Measurements from ENCODE around the gene TMA7B.

GRCh38 chr22:39946126-39946502 lies 14.1 kb upstream of the TMA7B start:
- TF ChIP-seq CTCF (IDR thresholded peaks at IDR 0.05; ENCODE audit: insufficient read depth, low read length) (no peak), POLR2AphosphoS5 (IDR thresholded peaks at IDR 0.05; ENCODE audit: low read depth) (no peak), REST (IDR thresholded peaks at IDR 0.05; ENCODE audit: insufficient replicate concordance, low read depth) (no peak), SPI1 (IDR thresholded peaks at IDR 0.05; ENCODE audit: borderline replicate concordance, low read depth) (no peak)

All from HL-60 (cell line).